HepG2 (cell line): ENCODE measurements around the gene WWC1. TPM values are rescaled to one million over a fixed set of nuclear protein-coding genes. Genes with fewer than 3 reads are reported as not detected.

Experiments used
- ATAC-seq: fragments of 200-7000 bp; cut with Tn5 transposase; 3 replicates; pipeline ENCODE4 v1.9.1; 2020; ENCODE audit warnings: mild to moderate bottlenecking, moderate library complexity
- BruUV-seq: library from RNA; stranded (reverse); fragments of 400-500 nt; replicated peaks from 2 replicates; lab custom pipeline; 2021; lab: Mats Ljungman, UMichigan
- CTCF ChIA-PET: fragments of 300-600 bp; formaldehyde crosslinking; extraction: SDS; loops from one replicate; lab custom pipeline; 2021; ENCODE audit warnings: low total read pairs, inconsistent platforms, low intra/inter-chr PET ratio; lab: Yijun Ruan, JAX
- POLR2A ChIA-PET: fragments of 350-600 bp; sonication (Branson Sonifier 250); formaldehyde crosslinking; loops from one replicate; lab custom pipeline; 2020; ENCODE audit warnings: antibody characterized with exemption, inconsistent platforms; lab: Yijun Ruan, JAX
- DNase-seq: peaks from one replicate; pipeline ENCODE4 v3.0.0-alpha.2; 2015; ENCODE audit warnings: low spot score
- FAIRE-seq: peaks from 3 replicates; lab custom pipeline; 2011; peaks lifted over from hg19 to GRCh38; lab: Jason Lieb, UNC
- H2AFZ ChIP-seq: one replicate; pipeline ENCODE4 v1.6.1; 2011; ENCODE audit warnings: low read length, inconsistent platforms
- H3K27ac ChIP-seq: fragments of 300-600 bp; 3 replicates; pipeline ENCODE4 v1.8.0; 2011; ENCODE audit warnings: mixed run types, mild to moderate bottlenecking, mixed read lengths, low read length, inconsistent platforms; ENCODE audit not compliant: insufficient read depth; ENCODE audit errors: extremely low read length
- H3K27me3 ChIP-seq, 2 experiments: fragments of 200-600 bp in 1 of 2; 2 replicates in 1 of 2; 3 replicates in 1 of 2; pipeline versions ENCODE4 v1.6.0 to v1.8.0; 2011; ENCODE audit warnings: low read length in 2 of 2, mild to moderate bottlenecking in 2 of 2, moderate library complexity in 2 of 2, inconsistent platforms in 1 of 2; ENCODE audit not compliant: insufficient read depth in 2 of 2, control insufficient read depth in 1 of 2
- H3K36me3 ChIP-seq, 2 experiments: fragments of 200-600 bp in 1 of 2; replicated peaks in 1 of 2; 2 replicates in 1 of 2; 3 replicates in 1 of 2; pipeline versions ENCODE4 v1.5.1 to v1.8.0; 2011; ENCODE audit warnings: low read length in 2 of 2, inconsistent platforms in 1 of 2; ENCODE audit not compliant: insufficient read depth in 2 of 2, control insufficient read depth in 1 of 2
- H3K4me1 ChIP-seq: 2 replicates; pipeline ENCODE4 v1.5.1; 2012; ENCODE audit warnings: low read length, inconsistent platforms; ENCODE audit not compliant: insufficient read depth
- H3K4me2 ChIP-seq: 2 replicates; pipeline ENCODE4 v1.6.0; 2011; ENCODE audit warnings: low read depth, low read length, inconsistent platforms
- H3K4me3 ChIP-seq, 3 experiments: fragments of 200-600 bp in 1 of 3; sonication (generic), shearing (Covaris generic) in 1 of 3; replicated peaks in 1 of 3; 2 replicates each; pipeline ENCODE4 v1.5.1; 2011 to 2016; ENCODE audit warnings: low read length in 3 of 3, inconsistent platforms in 2 of 3, low read depth in 2 of 3, mild to moderate bottlenecking in 2 of 3, control low read depth in 1 of 3, mixed read lengths in 1 of 3; ENCODE audit not compliant: insufficient read depth in 1 of 3
- H3K79me2 ChIP-seq: one replicate; pipeline ENCODE4 v1.6.1; 2011; ENCODE audit warnings: low read length, inconsistent platforms; ENCODE audit not compliant: insufficient read depth
- H3K9ac ChIP-seq: 2 replicates; pipeline ENCODE4 v1.6.0; 2011; ENCODE audit warnings: mild to moderate bottlenecking, low read depth, low read length, inconsistent platforms; ENCODE audit not compliant: insufficient read depth
- H3K9me3 ChIP-seq: 2 replicates; pipeline ENCODE4 v1.5.1; 2012; ENCODE audit warnings: mild to moderate bottlenecking, low read length
- H4K20me1 ChIP-seq: 2 replicates; pipeline ENCODE4 v1.6.0; 2011; ENCODE audit warnings: inconsistent platforms, mild to moderate bottlenecking, low read length, moderate library complexity; ENCODE audit not compliant: insufficient read depth
- ARID3A ChIP-seq: IDR thresholded peaks from 2 replicates; pipeline ENCODE4 v1.6.1; 2012; ENCODE audit warnings: low read depth, low read length, improper control_type of control experiment
- BORCS8-MEF2B ChIP-seq: sonication (generic); formaldehyde crosslinking; IDR thresholded peaks from 2 replicates; pipeline ENCODE4 v1.8.0; 2022; ENCODE audit warnings: mild to moderate bottlenecking, missing genetic modification reagents
- GABPA ChIP-seq, 2 experiments: IDR thresholded peaks; 2 replicates each; pipeline ENCODE4 v1.6.1; 2011 to 2016; ENCODE audit warnings: low read depth in 2 of 2, low read length in 1 of 2, missing biosample characterization in 1 of 2, missing genetic modification characterization in 1 of 2
- REST ChIP-seq, 2 experiments: IDR thresholded peaks; 2 replicates each; pipeline ENCODE4 v1.6.1; 2011 to 2012; ENCODE audit warnings: low read length in 2 of 2, borderline replicate concordance in 1 of 2, low read depth in 1 of 2, mild to moderate bottlenecking in 1 of 2, moderate library complexity in 1 of 2
- RFX3 ChIP-seq: IDR thresholded peaks from 2 replicates; pipeline ENCODE4 v1.6.1; 2016; ENCODE audit warnings: missing biosample characterization, missing genetic modification reagents
- TBX3 ChIP-seq: fragments of 450-650 bp; IDR thresholded peaks from 2 replicates; pipeline ENCODE4 v1.6.1; 2017; ENCODE audit warnings: antibody characterized with exemption, mild to moderate bottlenecking, inconsistent platforms, borderline replicate concordance
- THYN1 ChIP-seq: sonication (generic); formaldehyde crosslinking; IDR thresholded peaks from 2 replicates; pipeline ENCODE4 v1.8.1; 2023; ENCODE audit warnings: low read depth, mild to moderate bottlenecking, moderate library complexity, missing genetic modification reagents, borderline replicate concordance
- ZBTB2 ChIP-seq: sonication (generic); formaldehyde crosslinking; IDR thresholded peaks from 2 replicates; pipeline ENCODE4 v1.8.0; 2022; ENCODE audit warnings: low read depth, missing genetic modification reagents
- ZNF253 ChIP-seq: sonication (generic); formaldehyde crosslinking; IDR thresholded peaks from 2 replicates; pipeline ENCODE4 v1.8.0; 2022; ENCODE audit warnings: mild to moderate bottlenecking, missing genetic modification reagents, borderline replicate concordance
- ZNF569 ChIP-seq: sonication (generic); formaldehyde crosslinking; IDR thresholded peaks from 2 replicates; pipeline ENCODE4 v1.5.0; 2020; ENCODE audit warnings: mild to moderate bottlenecking, missing genetic modification reagents, moderate library complexity, borderline replicate concordance
- ZNF616 ChIP-seq: sonication (generic); formaldehyde crosslinking; IDR thresholded peaks from 2 replicates; pipeline ENCODE4 v1.5.0; 2020; ENCODE audit warnings: low read depth, mild to moderate bottlenecking, missing genetic modification reagents
- WGBS: methylation state at CpG from one replicate; pipeline ENCODE4 v1.1.6; 2017; ENCODE audit warnings: low lambda C conversion rate; 5-methylcytosine and 5-hydroxymethylcytosine counted together
- in situ Hi-C: cut with HindIII; loops from 2 replicates; pipeline ENCODE4 v1.10.0; 2017; ENCODE audit warnings: low pct_unique_long_range_greater_than_20kb; ENCODE audit not compliant: extremely low pct_ligation_motif_present
- intact Hi-C: fragments of 100-400 bp; cut with micrococcal nuclease; formaldehyde crosslinking; loops from one replicate; pipeline ENCODE4 v1.10.0; 2022; ENCODE audit not compliant: unreplicated experiment
- polyA plus RNA-seq, 8 experiments: library from polyadenylated mRNA; depleted of rRNA in 3 of 8; stranded (reverse) in 7 of 8; unstranded in 1 of 8; fragments of >200 nt; fragmentation: Illumina TruSeq in 4 of 8; extraction: Trizol in 4 of 8; gene quantifications; 2 replicates each; pipeline versions ENCODE4 v1.2.1 to v1.2.3, GENCODE V29; 2011 to 2016; ENCODE audit warnings: low read depth in 4 of 8, missing spikeins in 1 of 8, mixed read lengths in 1 of 8; ENCODE audit not compliant: insufficient read depth in 1 of 8
- total RNA-seq, 5 experiments: library from RNA; depleted of rRNA; stranded (reverse); fragments of >200 nt; fragmentation: Illumina TruSeq; extraction: Trizol; gene quantifications; 2 replicates each; pipeline ENCODE4 v1.2.3, GENCODE V29; 2016; ENCODE audit warnings: low read depth in 1 of 5
- TF ChIP-seq, protein P1 (sequence below): sonication (generic); formaldehyde crosslinking; IDR thresholded peaks from 2 replicates; pipeline ENCODE4 v1.4.0; 2020; ENCODE audit warnings: missing genetic modification reagents

Gene WWC1
- total and polyA plus RNA-seq, 2 of the 13 experiments (the other 11 are each of a cell fraction or from before 2014, with no cell fraction given), result 8.3 to 17.9 TPM

DNA sequence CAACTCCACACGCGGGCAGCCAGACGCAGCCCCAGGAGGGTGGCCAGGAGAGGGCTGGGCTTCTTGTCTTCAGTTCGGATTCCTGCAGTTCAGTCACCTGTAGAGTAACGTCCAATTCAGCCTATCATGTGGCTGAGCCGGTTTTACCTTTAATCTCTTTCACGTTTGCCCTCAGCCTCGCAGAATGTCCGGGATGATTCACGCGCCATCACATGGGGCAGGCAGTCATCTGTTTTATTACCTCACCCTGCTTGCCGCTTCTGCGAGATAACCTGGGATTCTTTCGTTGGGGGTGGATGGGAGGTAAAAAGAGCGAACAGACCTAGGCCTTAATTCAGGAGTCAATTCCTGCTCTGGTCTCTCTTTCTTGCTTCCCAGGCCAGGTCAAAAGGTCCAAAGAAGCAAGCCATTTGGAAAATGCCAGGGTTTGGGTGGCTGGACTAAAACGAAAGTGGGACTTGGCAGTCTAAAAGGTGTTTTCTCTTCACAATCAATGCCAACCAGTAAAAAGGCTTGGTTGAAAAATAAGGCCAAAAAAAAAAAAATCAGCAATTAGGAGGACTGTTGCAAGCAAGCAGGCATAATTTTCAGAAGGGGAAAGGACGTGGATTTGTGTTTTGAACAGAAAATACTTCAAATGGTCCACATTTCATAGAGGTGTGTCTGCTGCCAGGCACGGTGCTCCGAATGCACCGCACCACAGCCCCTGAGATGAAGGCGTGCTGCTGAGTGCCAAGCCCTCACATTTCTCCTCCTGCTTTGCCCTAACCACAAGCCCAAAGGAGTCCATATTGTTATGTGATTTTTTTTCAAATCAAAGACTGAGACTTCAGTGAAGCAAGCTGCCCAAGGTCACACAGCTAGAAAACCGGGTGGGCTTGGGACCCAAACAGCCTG, 2.8 kb upstream of the WWC1 start:
- ChIA-PET POLR2A (interaction anchor here (2.6 to 5.0 kb wide), 2 partner anchors 19 to 27 kb away, joined by 9 to 44 read pairs; no protein-coding TSS in a partner anchor), CTCF (no interaction called here)
- Histone ChIP-seq H2AFZ (peak overlapping the region; percentile 52), H3K9ac (peak overlapping the region; percentile 57), H3K79me2 (peaks cover 9% of the 10 kb centered on the region), H3K9me3 (peaks cover 6% of the 10 kb centered on the region; the same call in 1 of the 2 replicates), H3K27ac (no peak overlapping the region), H4K20me1 (no peaks in the 10 kb centered on the region), H3K4me2 (peak overlapping the region; percentile 95), H3K4me1 (peaks cover 49% of the 10 kb centered on the region), H3K27me3 (no peaks in the 10 kb centered on the region), H3K36me3 (no peaks in the 10 kb centered on the region), H3K4me3 (peak overlapping the region; percentile 36 to 64 (median 54))
- peak; percentile 28 for ATAC-seq
- in situ Hi-C loops, result no loop called here
- TSS peak; percentile 71 for BruUV-seq
- 1% methylated on average over 16 of the region's 22 CpGs for WGBS
- DNase-seq, result peak; percentile 70
- peak; percentile 34 for FAIRE-seq
- intact Hi-C loops, result no loop called here
- TF ChIP-seq, protein P1, sequence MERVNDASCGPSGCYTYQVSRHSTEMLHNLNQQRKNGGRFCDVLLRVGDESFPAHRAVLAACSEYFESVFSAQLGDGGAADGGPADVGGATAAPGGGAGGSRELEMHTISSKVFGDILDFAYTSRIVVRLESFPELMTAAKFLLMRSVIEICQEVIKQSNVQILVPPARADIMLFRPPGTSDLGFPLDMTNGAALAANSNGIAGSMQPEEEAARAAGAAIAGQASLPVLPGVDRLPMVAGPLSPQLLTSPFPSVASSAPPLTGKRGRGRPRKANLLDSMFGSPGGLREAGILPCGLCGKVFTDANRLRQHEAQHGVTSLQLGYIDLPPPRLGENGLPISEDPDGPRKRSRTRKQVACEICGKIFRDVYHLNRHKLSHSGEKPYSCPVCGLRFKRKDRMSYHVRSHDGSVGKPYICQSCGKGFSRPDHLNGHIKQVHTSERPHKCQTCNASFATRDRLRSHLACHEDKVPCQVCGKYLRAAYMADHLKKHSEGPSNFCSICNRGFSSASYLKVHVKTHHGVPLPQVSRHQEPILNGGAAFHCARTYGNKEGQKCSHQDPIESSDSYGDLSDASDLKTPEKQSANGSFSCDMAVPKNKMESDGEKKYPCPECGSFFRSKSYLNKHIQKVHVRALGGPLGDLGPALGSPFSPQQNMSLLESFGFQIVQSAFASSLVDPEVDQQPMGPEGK (CRISPR knock-in tag), result no peak
- TF ChIP-seq ARID3A (peak; percentile 49; the same call in 1 of the 2 replicates), ZBTB2 (CRISPR knock-in tag) (no peak), GABPA (IDR thresholded peaks at IDR 0.05; ENCODE audit: low read depth, low read length) (no peak), GABPA (CRISPR knock-in tag; IDR thresholded peaks at IDR 0.05; ENCODE audit: low read depth) (no peak), ZNF253 (no peak), THYN1 (CRISPR knock-in tag) (no peak), RFX3 (CRISPR knock-in tag) (no peak), ZNF616 (no peak), TBX3 (no peak), ZNF569 (CRISPR knock-in tag) (no peak), REST (IDR thresholded peaks at IDR 0.05; ENCODE audit: borderline replicate concordance in 1 of 2, low read depth in 1 of 2, low read length in 2 of 2) (no peak), BORCS8-MEF2B (CRISPR knock-in tag) (0 out of 2 replicates have a peak, but pooled peaks have one; percentile 19)
